HG03103 (cell line): Measurements from ENCODE around the gene YY1.
"Not testable (repeated sequence)": the region's sequence is repeated elsewhere in the genome, so short reads cannot be mapped to it uniquely, and the experiment has no call there.

Source experiments
- ATAC-seq: cut with Tn5 transposase; IDR thresholded peaks from one replicate; pipeline ENCODE4 v1.9.1; 2021; ENCODE audit warnings: low read depth; ENCODE audit not compliant: unreplicated experiment

Gene YY1

GRCh38 chr14:100238419-100239210 lies at the start of gene YY1:
Gene YY1, plus strand, starts transcription at chr14:100239144. Its CDS starts 101 bp downstream, at chr14:100239245.
- ATAC-seq, result peak; percentile 72

GRCh38 chr14:100190126-100190525 lies 48.8 kb upstream of the YY1 start:
- no peak for ATAC-seq

- ATAC-seq, result no peak
These were observed 47.2 kb upstream of the YY1 start for GRCh38 chr14:100191584-100192249.

GRCh38 chr14:100192250-100192671 lies 46.7 kb upstream of the YY1 start:
- ATAC-seq, result no peak

GRCh38 chr14:100192672-100193416 lies 46.1 kb upstream of the YY1 start:
- peak; percentile 97 for ATAC-seq

- no peak for ATAC-seq
These were observed 45.3 kb upstream of the YY1 start for GRCh38 chr14:100193417-100194357.

- no peak for ATAC-seq
These were observed 39.6 kb upstream of the YY1 start for GRCh38 chr14:100199240-100199860.

GRCh38 chr14:100200311-100200710 lies 38.6 kb upstream of the YY1 start:
- no peak for ATAC-seq

- no peak for ATAC-seq
These were observed 37.2 kb upstream of the YY1 start for GRCh38 chr14:100201701-100202100.

- no peak for ATAC-seq
These were observed 36.2 kb upstream of the YY1 start for GRCh38 chr14:100202712-100203111.

GRCh38 chr14:100203146-100203545 lies 35.8 kb upstream of the YY1 start:
- no peak for ATAC-seq

- ATAC-seq, result no peak
These were observed 34.7 kb upstream of the YY1 start for GRCh38 chr14:100203962-100204834.

GRCh38 chr14:100204835-100205167 lies 34.1 kb upstream of the YY1 start:
- ATAC-seq, result not testable (repeated sequence)

GRCh38 chr14:100207588-100207987 lies 31.4 kb upstream of the YY1 start:
- not testable (repeated sequence) for ATAC-seq

GRCh38 chr14:100208136-100208535 lies 30.8 kb upstream of the YY1 start:
- ATAC-seq, result not testable (repeated sequence)

- no peak for ATAC-seq
These were observed 27.6 kb upstream of the YY1 start for GRCh38 chr14:100211366-100211765.

GRCh38 chr14:100211893-100212292 lies 27.1 kb upstream of the YY1 start:
- no peak for ATAC-seq

GRCh38 chr14:100212476-100213333 lies 26.2 kb upstream of the YY1 start:
- ATAC-seq, result no peak
